ENCODE measurements around the gene CHP2. TPM values are rescaled to one million over a fixed set of nuclear protein-coding genes. Genes with fewer than 3 reads are reported as not detected.

Gene CHP2
- total and polyA plus RNA-seq, 2 donors (not counting 3 experiments of a cell fraction or from before 2014, with no cell fraction given): not detected

GRCh38 chr16:23795378-23795777, 40.6 kb downstream of the CHP2 start:
- H3K9me1 ChIP-seq (replicated peaks; ENCODE audit: control insufficient read depth, extremely low read depth, insufficient read depth, low read length): no peaks in the 10 kb centered on the region
- H3K27me3 ChIP-seq (ENCODE audit: control insufficient read depth in 2 of 2, insufficient read depth in 2 of 2, low read length in 2 of 2): no peaks in the 10 kb centered on the region
- BruUV-seq (replicated peaks): no TSS peak
- intact Hi-C loops (cut with micrococcal nuclease): no loop called here
- dilution Hi-C loops (cut with MboI; ENCODE audit: extremely low pct_ligation_motif_present, low sequenced_read_pairs): no loop called here
- H3K4me2 ChIP-seq (ENCODE audit: insufficient read depth, low read length): no peak overlapping the region
- H3K4me1 ChIP-seq (ENCODE audit: control insufficient read depth, extremely low read depth, insufficient read depth, low read length): no peaks in the 10 kb centered on the region
- POLR2A ChIA-PET: no interaction called here
- no peak overlapping the region for H3K9ac ChIP-seq (replicated peaks; ENCODE audit: extremely low read depth, insufficient read depth, low read length)
- H4K20me1 ChIP-seq (replicated peaks; ENCODE audit: control insufficient read depth, extremely low read depth, insufficient read depth, low read length): no peaks in the 10 kb centered on the region
- H3K27ac ChIP-seq (ENCODE audit: insufficient read depth, low read depth, low read length): no peak overlapping the region
- TF ChIP-seq POLR2AphosphoS5 (IDR thresholded peaks at IDR 0.05; ENCODE audit: insufficient read depth, low read depth, low read length) (no peak), FOS (IDR thresholded peaks at IDR 0.05; ENCODE audit: borderline replicate concordance, insufficient read depth, low read length) (no peak), MAX (IDR thresholded peaks at IDR 0.05; ENCODE audit: insufficient read depth, insufficient read length) (no peak), POLR2A (IDR thresholded peaks at IDR 0.05; ENCODE audit: low read depth, low read length) (no peak), CTCF (IDR thresholded peaks at IDR 0.05; ENCODE audit: extremely low read depth in 1 of 2, insufficient read depth in 1 of 2, low read depth in 1 of 2, low read length in 2 of 2) (no peak), EZH2 (IDR thresholded peaks at IDR 0.05; ENCODE audit: borderline replicate concordance, low read depth, low read length, severe bottlenecking) (no peak), GATA2 (IDR thresholded peaks at IDR 0.05; ENCODE audit: insufficient read depth, insufficient read length, low read depth, low read length) (no peak), JUN (IDR thresholded peaks at IDR 0.05; ENCODE audit: borderline replicate concordance, insufficient read depth, insufficient read length, low read depth) (no peak), MYC (IDR thresholded peaks at IDR 0.05; ENCODE audit: low read depth, low read length) (no peak)
- no peak for FAIRE-seq
- CTCF ChIA-PET: no interaction called here
- H3K4me3 ChIP-seq (replicated peaks in 1 of 3; ENCODE audit: insufficient read depth in 1 of 3, low read depth in 1 of 3, low read length in 3 of 3): no peak overlapping the region
- H2AFZ ChIP-seq (ENCODE audit: low read depth, low read length): no peak overlapping the region
- no peak for DNase-seq (ENCODE audit: low read depth, low spot score)
- no peaks in the 10 kb centered on the region for H3K36me3 ChIP-seq (ENCODE audit: control insufficient read depth in 2 of 2, extremely low read depth in 1 of 2, insufficient read depth in 2 of 2, low read length in 2 of 2)
- no peaks in the 10 kb centered on the region for H3K9me3 ChIP-seq (replicated peaks; ENCODE audit: control insufficient read depth, insufficient read depth, low read length)
- H3K79me2 ChIP-seq (ENCODE audit: control insufficient read depth, insufficient read depth, low read length): no peaks in the 10 kb centered on the region

Measured in endothelial cell of umbilical vein (primary cell).